Left lobe of liver (tissue), 2 donors: Measurements from ENCODE around the gene JMJD8. TPM values are rescaled to one million over a fixed set of nuclear protein-coding genes. Genes with fewer than 3 reads are reported as not detected.

Experiments
- ATAC-seq: fragments of 200-7000 bp; cut with Tn5 transposase; one replicate; pipeline ENCODE4 v1.9.1; 2020; ENCODE audit warnings: mild to moderate bottlenecking, moderate library complexity
- DNase-seq: peaks from one replicate; pipeline ENCODE4 v3.0.0-alpha.2; 2020; ENCODE audit warnings: low spot score
- total RNA-seq: library from RNA; stranded (reverse); gene quantifications from one replicate; pipeline ENCODE4 v1.2.1, GENCODE V29; 2021
- donor health status: DM: no; HTN: no; CAD: no; lungs with moderate emphysema.
- donor health status: DM: no; HTN: yes; CAD: no.

The JMJD8 gene
- total RNA-seq, 1 donor from 2014 or later: 40.5 TPM

DNA sequence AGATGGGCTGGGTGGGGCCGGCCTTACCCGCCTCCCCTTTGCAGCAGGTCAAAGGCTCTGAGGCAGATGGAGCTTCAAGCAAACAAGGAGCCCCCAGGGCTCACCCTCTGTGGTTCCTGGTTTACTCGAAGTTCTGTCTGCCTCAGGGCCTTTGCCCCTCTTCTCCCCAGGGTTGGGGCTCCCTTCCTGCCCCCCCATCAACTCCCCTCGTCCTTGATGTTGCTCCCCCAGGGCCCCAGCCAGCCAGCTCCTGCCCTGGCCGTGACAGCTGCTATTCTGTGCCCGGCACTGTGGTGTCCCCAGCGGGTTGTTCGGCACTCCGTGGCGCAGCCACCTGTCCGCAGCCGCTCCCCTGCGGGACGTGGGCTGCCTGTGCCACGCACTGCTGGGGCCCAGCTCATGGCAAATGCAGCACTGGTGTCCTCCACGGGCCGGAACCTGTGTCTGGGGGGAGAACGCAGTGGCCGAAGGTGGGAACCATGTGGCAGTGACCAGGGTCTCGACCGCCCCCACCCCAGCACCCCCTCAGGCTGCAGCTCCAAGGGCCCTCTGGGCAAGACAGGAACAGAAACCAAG, 26.5 kb upstream of the JMJD8 start:
- no peak for ATAC-seq
- no peak for DNase-seq

DNA sequence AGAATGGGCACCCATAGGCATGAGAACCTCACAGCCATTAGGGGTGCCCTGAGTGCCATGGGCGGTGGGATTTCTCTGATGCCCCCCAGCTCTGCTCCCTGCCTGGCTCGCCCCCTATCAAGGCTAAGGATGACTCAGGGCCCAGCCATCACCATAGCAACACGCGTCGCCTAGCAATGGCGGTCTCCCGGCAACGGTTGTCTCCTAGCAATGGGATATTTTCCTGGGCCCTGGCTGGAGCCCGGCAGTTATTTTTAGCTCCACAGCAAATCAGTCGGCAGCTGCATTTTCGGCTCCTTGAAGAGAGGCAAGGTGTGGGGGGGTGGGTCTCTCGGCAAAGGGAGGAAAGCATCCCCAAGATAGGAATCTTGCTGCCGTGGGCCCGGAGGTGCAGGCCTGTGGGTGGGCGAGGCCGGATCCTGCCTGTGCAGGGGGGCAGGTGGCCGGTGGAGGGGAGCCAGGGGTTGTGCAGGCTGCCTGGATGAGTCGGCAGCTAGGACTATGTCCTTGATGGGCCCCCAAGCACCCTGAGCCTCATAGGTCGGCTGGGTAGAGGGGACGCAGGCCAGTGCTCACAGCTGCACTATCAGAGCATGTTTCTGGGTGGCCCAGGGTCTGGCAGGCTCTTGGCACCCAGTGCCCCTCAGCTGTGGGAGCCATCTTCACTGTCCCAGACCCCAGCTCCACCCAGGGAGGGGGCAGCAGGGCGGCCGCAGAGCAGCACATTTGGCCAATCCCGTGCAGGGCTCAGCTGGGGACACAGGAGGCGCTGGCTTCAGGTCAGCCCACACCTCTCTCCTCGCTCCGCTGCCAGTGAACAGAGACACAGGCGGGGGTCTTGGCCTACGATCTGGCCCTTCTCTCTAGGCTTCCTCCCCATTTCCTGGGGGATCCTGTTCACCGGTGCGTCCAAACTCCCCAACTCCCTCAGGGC, 25.7 kb upstream of the JMJD8 start:
- DNase-seq (no peak), ATAC-seq (no peak)

GRCh38 chr16:708959-709358, 24.8 kb upstream of the JMJD8 start:
- ATAC-seq (no peak), DNase-seq (no peak)

DNA sequence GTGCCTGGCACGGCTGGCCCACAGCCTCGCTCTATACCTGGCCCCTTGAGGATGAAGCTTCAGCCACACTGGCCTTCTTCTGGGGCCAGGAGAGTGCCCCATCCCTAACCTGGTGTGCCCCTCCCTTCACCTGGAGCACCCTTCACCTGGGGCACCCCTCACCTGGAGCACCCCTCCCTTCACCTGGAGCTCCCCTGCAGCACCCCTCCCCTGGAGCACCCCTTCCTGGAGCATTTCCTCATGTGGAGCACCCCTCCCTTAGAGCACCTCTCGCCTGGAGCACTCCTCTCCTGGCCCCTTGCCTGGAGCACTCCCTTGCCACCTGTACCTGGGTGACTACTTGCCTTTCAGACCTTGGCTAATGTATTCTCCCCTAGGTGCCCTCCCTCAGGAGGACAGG, 23.9 kb upstream of the JMJD8 start:
- ATAC-seq (no peak), DNase-seq (no peak)

DNA sequence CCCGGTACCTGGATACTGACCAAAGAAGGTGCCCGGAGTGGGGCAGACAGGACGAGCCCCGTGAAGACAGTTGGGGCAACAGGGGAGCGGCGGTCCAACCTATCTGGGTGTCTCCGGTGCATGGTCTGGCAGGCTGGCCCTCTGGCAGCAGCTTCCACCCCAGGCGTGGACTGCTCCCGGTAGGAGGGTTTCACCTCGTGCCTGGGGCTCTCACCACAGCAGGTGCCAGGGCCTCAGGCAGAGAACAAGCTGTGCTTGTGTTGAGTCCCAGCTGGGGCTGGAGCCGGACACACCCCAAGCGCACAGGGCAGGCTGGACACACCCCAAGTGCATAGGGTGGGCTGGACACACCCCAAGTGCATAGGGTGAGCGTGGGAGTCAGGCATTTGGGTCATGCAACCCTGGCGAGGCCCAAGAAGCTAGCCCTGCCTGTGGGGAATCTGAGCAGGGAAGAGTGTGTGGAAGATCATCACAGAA, 23.0 kb upstream of the JMJD8 start:
- no peak for DNase-seq
- ATAC-seq: no peak

DNA sequence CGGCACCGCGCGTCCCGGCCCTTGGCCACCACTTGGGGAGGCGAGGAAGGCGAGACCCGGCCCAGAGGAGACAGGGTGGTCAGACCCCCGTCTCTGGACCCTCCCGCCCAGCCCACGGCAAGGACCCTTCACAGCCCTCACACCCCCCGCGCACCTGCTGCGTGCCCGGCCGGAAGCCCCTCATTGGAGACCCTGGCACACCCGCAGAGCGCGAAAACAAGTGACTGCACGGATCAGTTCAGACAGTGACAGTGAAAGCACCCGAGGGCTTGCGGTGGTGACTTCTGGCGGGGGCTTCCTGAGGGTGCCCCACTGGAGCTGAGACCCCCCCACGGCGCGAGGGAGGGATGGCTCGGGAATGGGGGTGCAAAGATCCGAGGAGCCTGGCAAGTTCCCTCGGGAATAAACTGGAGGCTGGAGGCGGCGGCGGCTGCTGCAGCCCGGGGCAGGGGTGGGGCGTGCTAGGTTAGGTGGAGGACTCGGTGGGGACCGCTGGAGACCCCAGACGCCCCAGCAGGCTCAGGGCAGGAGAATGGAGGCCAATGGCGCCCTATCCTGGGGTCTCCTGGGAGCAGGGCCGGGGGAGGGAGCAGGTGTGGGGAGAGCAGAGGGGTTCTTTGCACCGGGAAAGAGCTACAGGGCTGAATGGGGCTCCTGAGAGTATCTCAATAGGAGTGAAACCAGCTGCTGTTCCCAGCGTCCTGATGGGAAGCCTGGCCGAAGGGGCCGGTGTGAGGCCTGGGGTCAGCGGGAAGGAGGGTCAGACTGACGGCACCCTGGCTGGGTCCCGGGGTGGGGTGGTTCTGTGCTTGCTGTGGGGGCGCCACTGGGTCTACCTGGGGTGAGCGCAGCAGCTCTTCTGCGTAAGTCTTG, 22.3 kb upstream of the JMJD8 start:
- no peak for ATAC-seq
- DNase-seq: no peak

DNA sequence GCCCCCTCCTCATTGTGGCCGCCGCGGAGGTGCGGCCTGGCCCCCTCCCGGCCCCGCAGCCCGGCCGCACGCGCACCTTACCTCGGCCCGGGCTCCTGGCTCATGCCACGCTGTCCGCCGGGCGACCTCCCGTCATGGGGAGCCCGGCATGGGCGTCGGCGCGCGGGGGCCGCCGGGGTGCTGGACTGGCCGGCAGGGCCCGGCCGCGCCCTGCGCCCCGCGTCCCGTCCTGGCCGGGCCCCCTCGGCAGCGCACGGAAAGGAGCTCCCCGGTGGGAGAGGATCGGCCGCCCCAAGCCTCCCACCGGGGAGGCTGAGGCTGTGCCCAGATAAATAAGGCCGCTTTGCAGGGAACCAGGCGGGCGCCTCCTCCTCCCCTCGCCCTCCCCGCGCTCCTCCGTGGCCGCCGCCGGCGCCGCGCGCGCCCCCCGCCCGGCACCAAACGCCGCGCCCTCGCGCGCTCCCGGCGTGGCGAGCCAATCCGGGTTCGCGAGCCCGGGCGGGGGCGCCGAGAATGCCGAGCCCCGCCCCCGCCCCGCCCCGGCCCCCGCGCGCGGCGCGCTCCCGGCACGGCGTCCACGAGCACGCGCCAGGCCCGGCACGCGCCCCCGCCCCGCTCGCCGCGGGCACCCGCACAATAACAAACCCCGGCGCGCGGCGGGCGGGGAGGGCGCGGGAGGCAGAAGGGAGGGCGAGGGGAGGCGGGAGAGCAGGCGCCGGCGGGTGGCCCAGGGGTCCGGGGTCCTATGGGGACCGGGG, 21.5 kb upstream of the JMJD8 start, which contains the start of gene FBXL16:
Gene FBXL16, minus strand, starts transcription at position 371 of the 758 bp plus-strand sequence. CDS start 8,396 bp downstream, outside the sequence.
- DNase-seq (no peak), ATAC-seq (no peak)

- ATAC-seq: no peak
- no peak for DNase-seq
These were observed 20.6 kb upstream of the JMJD8 start for GRCh38 chr16:704552-705380.

DNA sequence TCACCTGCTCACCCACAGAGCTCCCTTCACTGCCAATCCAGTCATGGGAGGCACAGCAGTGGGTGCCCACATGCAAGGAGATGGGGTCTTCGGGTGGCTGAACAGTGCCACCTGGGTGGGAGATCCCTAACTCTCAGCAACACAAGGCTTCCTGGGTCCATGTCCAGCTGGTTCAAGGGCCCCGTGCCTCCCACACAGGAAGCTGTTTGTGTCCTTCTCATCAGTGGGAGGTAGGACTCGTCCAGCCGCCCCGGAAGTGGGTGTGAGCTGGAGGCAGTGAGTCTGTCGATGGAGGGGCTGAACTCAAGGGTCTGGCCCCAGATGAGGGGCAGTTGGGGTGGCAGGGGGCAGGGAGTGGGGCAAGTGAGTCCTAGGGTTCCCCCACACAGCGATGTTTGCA, 19.9 kb upstream of the JMJD8 start:
- no peak for ATAC-seq

GRCh38 chr16:703406-703805, 19.3 kb upstream of the JMJD8 start:
- ATAC-seq (no peak), DNase-seq (no peak)

More for the DNA sequence above, 19.9 kb upstream of the JMJD8 start:
- no peak for DNase-seq

- ATAC-seq (no peak), DNase-seq (no peak)
These were observed 18.2 kb upstream of the JMJD8 start for GRCh38 chr16:702341-702740.

- ATAC-seq (peak; percentile 76), DNase-seq (no peak)
These were observed 16.8 kb upstream of the JMJD8 start for GRCh38 chr16:700684-701584.

- ATAC-seq: no peak
- no peak for DNase-seq
These were observed 15.0 kb upstream of the JMJD8 start for GRCh38 chr16:698911-699671.

GRCh38 chr16:695355-696089, 11.4 kb upstream of the JMJD8 start:
- peak; percentile 35 for ATAC-seq
- no peak for DNase-seq

DNA sequence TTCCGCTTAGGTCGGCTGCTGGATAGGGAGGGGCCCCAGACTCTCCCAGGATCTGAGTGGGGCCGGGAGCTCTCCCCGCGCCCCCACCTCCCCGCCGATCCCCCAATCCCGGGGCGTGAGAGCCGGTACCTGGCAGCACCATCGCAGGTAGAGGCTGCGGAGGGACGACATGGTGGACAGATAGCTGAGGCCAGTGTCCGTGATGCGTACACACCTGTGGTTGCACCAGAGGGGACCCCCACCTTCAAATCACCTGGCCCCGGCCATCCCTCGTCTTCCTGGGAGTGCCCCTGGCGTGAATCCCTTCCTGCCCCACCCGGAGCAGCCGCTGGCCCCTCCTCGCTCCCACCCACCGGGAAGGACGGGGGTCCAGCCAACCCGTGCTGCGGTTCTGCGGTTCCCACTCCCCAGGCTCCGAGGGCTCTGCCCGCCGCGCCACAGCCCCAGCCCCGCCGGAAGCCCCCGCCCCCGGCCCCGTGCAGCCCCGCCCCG, 10.8 kb upstream of the JMJD8 start:
- ATAC-seq: no peak
- no peak for DNase-seq

- DNase-seq: no peak
- no peak for ATAC-seq
These were observed 10.2 kb upstream of the JMJD8 start for GRCh38 chr16:694187-694862.
